Measurements from ENCODE around the gene SPINK4.

SPINK4 gene

DNA sequence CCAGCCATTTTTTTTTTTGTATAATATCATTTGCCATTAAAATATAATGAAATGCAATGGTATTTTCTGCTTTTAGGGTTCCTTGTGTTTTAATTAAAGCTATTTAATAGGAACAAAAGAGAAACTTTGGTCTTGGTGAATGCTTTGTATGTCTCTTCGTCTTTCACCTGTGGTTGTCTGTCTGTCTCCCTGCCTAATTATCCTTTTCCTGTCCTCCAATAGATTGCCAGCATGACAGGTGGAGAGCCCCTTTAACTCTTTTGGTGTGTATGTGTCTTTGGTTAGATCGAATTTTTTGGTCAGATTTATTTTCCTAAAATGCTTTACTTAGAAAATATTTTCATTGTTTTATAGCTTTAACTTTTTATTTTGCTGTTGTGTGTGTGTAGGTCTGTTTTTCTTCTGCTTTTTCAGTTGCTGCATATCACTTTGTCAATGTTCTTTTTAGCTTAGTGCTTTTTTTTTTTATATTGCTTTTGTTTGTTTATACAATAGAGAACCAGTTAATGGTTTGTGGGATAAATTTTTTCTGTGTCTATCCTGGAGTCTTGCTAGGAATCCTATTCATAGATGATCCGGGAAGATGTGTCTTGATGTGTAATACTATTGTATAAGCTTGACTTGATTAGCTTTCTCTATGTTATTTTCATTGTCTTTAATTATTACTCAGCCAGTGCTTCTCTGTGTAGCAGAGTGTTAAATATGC lies 33.5 kb downstream of the SPINK4 start:
- Histone ChIP-seq H3F3A (ENCODE audit: insufficient read depth, low read length) (no peaks in the 10 kb centered on the region), H3K27me3 (ENCODE audit: insufficient read depth, low read length) (no peaks in the 10 kb centered on the region), H3K9me2 (ENCODE audit: low read depth, low read length) (no peaks in the 10 kb centered on the region), H3K36me3 (ENCODE audit: insufficient read depth, low read length) (peaks cover 77% of the 10 kb centered on the region), H2AFZ (ENCODE audit: low read length) (no peak overlapping the region), H3K4me2 (ENCODE audit: low read length) (no peak overlapping the region), H3K27ac (ENCODE audit: low read depth, low read length, poor library complexity, severe bottlenecking) (no peak overlapping the region), H3K4me1 (ENCODE audit: insufficient read depth, low read length, severe bottlenecking) (no peaks in the 10 kb centered on the region), H3K4me3 (ENCODE audit: low read depth, low read length, poor library complexity, severe bottlenecking) (no peak overlapping the region), H3K9ac (ENCODE audit: low read length) (no peak overlapping the region), H3K79me2 (ENCODE audit: insufficient read depth, low read length) (no peaks in the 10 kb centered on the region), H3K9me3 (ENCODE audit: low read length) (no peaks in the 10 kb centered on the region), H4K20me1 (ENCODE audit: insufficient read depth, low read length) (no peaks in the 10 kb centered on the region)
- TF ChIP-seq CTCF (IDR thresholded peaks at IDR 0.05; ENCODE audit: low read length) (no peak), EZH2 (IDR thresholded peaks at IDR 0.05; ENCODE audit: borderline replicate concordance, low read length) (no peak)

DNA sequence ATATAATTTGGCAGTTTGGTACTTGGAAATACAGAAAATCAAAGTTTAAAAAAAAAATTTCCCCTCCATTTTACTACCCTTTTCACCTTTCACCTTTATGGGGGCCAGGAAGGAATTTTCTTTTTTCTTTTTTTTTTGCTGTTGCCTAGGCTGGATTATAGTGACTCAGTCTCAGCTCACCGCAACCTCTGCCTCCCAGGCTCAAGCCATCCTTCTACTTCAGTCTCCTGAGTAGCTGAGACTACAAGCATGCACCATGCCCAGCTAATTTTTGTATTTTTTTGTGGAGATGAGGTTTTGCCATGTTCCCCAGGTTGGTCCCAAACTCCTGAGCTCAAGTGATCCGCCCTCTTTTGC lies 34.0 kb downstream of the SPINK4 start:
- no peaks in the 10 kb centered on the region for H3K9me2 ChIP-seq (ENCODE audit: low read depth, low read length)
- H3K9me3 ChIP-seq (ENCODE audit: low read length), result no peaks in the 10 kb centered on the region
- no peak overlapping the region for H3K4me2 ChIP-seq (ENCODE audit: low read length)
- H3K36me3 ChIP-seq (ENCODE audit: insufficient read depth, low read length), result peaks cover 78% of the 10 kb centered on the region
- no peaks in the 10 kb centered on the region for H3K27me3 ChIP-seq (ENCODE audit: insufficient read depth, low read length)
- no peak overlapping the region for H3K27ac ChIP-seq (ENCODE audit: low read depth, low read length, poor library complexity, severe bottlenecking)
- no peaks in the 10 kb centered on the region for H4K20me1 ChIP-seq (ENCODE audit: insufficient read depth, low read length)
- H3K4me1 ChIP-seq (ENCODE audit: insufficient read depth, low read length, severe bottlenecking), result no peaks in the 10 kb centered on the region
- no peak overlapping the region for H2AFZ ChIP-seq (ENCODE audit: low read length)
- TF ChIP-seq EZH2 (IDR thresholded peaks at IDR 0.05; ENCODE audit: borderline replicate concordance, low read length) (no peak), CTCF (IDR thresholded peaks at IDR 0.05; ENCODE audit: low read length) (no peak)
- H3K79me2 ChIP-seq (ENCODE audit: insufficient read depth, low read length), result no peaks in the 10 kb centered on the region
- no peak overlapping the region for H3K4me3 ChIP-seq (ENCODE audit: low read depth, low read length, poor library complexity, severe bottlenecking)
- no peaks in the 10 kb centered on the region for H3F3A ChIP-seq (ENCODE audit: insufficient read depth, low read length)
- H3K9ac ChIP-seq (ENCODE audit: low read length), result no peak overlapping the region

DNA sequence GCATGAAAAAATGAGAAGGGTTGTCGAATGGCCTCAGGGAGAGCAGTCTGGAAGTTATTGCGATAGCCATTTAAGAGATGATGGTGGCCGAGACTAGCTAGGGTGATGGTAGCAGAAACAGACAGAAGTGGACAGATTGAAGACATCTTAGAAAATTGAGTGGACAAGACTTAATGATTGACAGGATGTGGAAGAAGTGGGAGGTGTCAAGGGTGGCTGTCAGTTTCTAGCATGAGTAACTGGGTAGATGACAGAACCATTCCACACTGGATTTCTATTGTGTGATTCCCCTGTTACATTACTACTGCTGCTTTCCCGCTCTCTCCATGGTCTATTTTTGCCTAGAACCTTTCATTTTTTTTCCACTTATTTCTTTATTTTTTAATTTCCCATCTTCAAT lies 37.5 kb downstream of the SPINK4 start:
- TF ChIP-seq CTCF (IDR thresholded peaks at IDR 0.05; ENCODE audit: low read length) (no peak), EZH2 (IDR thresholded peaks at IDR 0.05; ENCODE audit: borderline replicate concordance, low read length) (no peak)
- Histone ChIP-seq H3K9ac (ENCODE audit: low read length) (no peak overlapping the region), H3K79me2 (ENCODE audit: insufficient read depth, low read length) (no peaks in the 10 kb centered on the region)

More for the DNA sequence above, 37.5 kb downstream of the SPINK4 start:
- Histone ChIP-seq H3K4me2 (ENCODE audit: low read length) (no peak overlapping the region), H4K20me1 (ENCODE audit: insufficient read depth, low read length) (no peaks in the 10 kb centered on the region), H3K27ac (ENCODE audit: low read depth, low read length, poor library complexity, severe bottlenecking) (no peak overlapping the region), H3K4me3 (ENCODE audit: low read depth, low read length, poor library complexity, severe bottlenecking) (no peak overlapping the region), H3K9me2 (ENCODE audit: low read depth, low read length) (no peaks in the 10 kb centered on the region), H3K9me3 (ENCODE audit: low read length) (no peaks in the 10 kb centered on the region), H3K36me3 (ENCODE audit: insufficient read depth, low read length) (peaks cover 78% of the 10 kb centered on the region), H3K27me3 (ENCODE audit: insufficient read depth, low read length) (no peaks in the 10 kb centered on the region), H2AFZ (ENCODE audit: low read length) (no peak overlapping the region), H3K4me1 (ENCODE audit: insufficient read depth, low read length, severe bottlenecking) (no peaks in the 10 kb centered on the region), H3F3A (ENCODE audit: insufficient read depth, low read length) (no peaks in the 10 kb centered on the region)

Measured in OCI-LY1 (cell line).